HFFc6 (cell line): Measurements from ENCODE around the gene LFNG. TPM values are rescaled to one million over a fixed set of nuclear protein-coding genes. Genes with fewer than 3 reads are reported as not detected.
"Not testable (repeated sequence)": the region's sequence is repeated elsewhere in the genome, so short reads cannot be mapped to it uniquely, and the experiment has no call there.

Experiments used
- DNase-seq: peaks from one replicate; pipeline ENCODE4 v3.0.0-alpha.2; 2018
- H3K27ac Mint-ChIP-seq: 2 replicates; pipeline ENCODE4 v1.8.0; 2020; ENCODE audit warnings: mild to moderate bottlenecking, mixed read lengths
- H3K27me3 Mint-ChIP-seq: 2 replicates; pipeline ENCODE4 v1.8.0; 2021; ENCODE audit warnings: mild to moderate bottlenecking, moderate library complexity, mixed read lengths; ENCODE audit not compliant: insufficient read depth
- H3K36me3 Mint-ChIP-seq: 2 replicates; pipeline ENCODE4 v1.8.0; 2021; ENCODE audit warnings: low read depth, mixed read lengths
- H3K4me1 Mint-ChIP-seq: 2 replicates; pipeline ENCODE4 v1.8.0; 2020; ENCODE audit warnings: low read depth, mixed read lengths
- H3K4me3 Mint-ChIP-seq: 2 replicates; pipeline ENCODE4 v1.8.0; 2020; ENCODE audit warnings: mild to moderate bottlenecking, moderate library complexity, mixed read lengths
- H3K9me3 Mint-ChIP-seq: 2 replicates; pipeline ENCODE4 v1.8.0; 2020; ENCODE audit warnings: mild to moderate bottlenecking, mixed read lengths
- total RNA-seq, 6 experiments: library from RNA; stranded (reverse); fragmentation: NEBNext Ultra II Directional; extraction: Animal tissue kit (Norgen Biotek cat#: 25700); gene quantifications; 2 replicates in 1 of 6; 3 replicates in 5 of 6; pipeline ENCODE4 v1.2.3, GENCODE V29; 2021
- TF ChIP-seq, protein P1 (sequence below): fragments of 200-600 bp; sonication (generic); IDR thresholded peaks from 2 replicates; pipeline ENCODE4 v1.5.0; 2021; ENCODE audit warnings: antibody characterized with exemption, mild to moderate bottlenecking

LFNG gene
- total RNA-seq, 6 experiments from 2014 or later: 8.6 to 11.7 (median 9.6) TPM

DNA sequence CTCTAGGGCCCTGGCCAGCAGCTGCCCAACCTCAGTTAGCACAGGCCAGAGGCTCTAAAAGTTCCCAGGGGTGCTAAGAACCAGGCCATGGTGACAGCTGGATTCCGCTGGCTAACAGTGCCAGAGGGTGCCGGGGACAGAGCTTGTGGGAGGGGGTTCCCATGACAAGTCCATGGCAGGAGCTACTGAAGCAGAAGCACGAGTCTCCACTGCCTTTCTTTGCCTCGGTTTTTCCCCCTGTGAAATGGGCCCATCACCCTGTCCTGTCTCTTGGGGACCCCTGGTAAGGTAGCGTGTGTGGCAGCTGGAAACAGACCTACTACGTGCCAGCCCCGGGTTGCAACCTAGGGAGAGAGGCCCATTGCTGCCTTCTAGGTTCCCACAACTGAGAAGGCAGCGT is 13.2 kb downstream of the LFNG start:
- H3K4me3 Mint-ChIP-seq, H3K9me3 Mint-ChIP-seq, H3K27ac Mint-ChIP-seq, H3K27me3 Mint-ChIP-seq, DNase-seq, H3K36me3 Mint-ChIP-seq: not testable (repeated sequence)
- peaks cover 23% of the 10 kb centered on the region for H3K4me1 Mint-ChIP-seq

- not testable (repeated sequence) for H3K36me3 Mint-ChIP-seq
These were observed 14.0 kb downstream of the LFNG start for GRCh38 chr7:2533566-2533965.

GRCh38 chr7:2534214-2534613 is 14.6 kb downstream of the LFNG start:
- peaks cover 16% of the 10 kb centered on the region for H3K4me1 Mint-ChIP-seq
- not testable (repeated sequence) for H3K27me3 Mint-ChIP-seq, H3K9me3 Mint-ChIP-seq, DNase-seq, H3K36me3 Mint-ChIP-seq, H3K27ac Mint-ChIP-seq, H3K4me3 Mint-ChIP-seq

More at GRCh38 chr7:2533566-2533965, 14.0 kb downstream of the LFNG start:
- H3K4me3 Mint-ChIP-seq, H3K27me3 Mint-ChIP-seq, H3K27ac Mint-ChIP-seq, H3K9me3 Mint-ChIP-seq, DNase-seq: not testable (repeated sequence)
- H3K4me1 Mint-ChIP-seq: peaks cover 16% of the 10 kb centered on the region

DNA sequence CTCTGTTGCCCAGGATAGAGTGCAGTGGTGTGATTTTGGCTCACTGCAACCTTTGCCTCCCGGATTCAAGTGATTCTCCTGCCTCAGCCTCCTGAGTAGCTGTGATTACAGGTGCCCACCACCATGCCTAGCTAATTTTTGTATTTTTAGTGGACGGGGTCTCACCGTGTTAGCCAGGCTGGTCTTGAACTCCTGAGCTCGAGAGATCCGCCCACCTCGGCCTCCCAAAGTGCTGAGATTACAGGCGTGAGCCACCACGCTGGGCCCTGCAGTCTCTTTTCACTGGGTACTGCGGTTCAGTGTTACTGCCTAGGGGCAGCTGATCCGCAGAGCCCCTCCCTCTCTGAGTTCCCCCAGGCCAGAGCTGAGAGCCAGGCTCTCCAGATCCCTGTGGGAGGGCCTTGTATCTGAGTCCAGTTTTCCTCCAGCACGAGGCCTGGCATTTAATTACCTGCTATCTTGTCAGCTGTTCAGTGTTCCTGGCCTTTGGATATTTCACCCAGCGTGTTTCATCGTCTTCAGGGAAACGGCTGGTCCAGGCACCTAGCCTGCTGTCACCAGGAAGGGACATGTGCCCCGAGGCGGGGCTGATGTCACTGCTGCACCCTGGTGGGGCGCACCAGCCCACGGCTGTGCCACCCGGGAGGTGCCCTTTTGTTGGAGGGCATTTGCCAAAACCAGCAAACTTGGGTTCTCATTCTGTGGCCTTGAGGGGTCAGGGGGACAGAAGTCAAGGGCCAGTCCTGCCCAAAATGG is 16.5 kb downstream of the LFNG start:
- not testable (repeated sequence) for DNase-seq, H3K36me3 Mint-ChIP-seq, H3K4me1 Mint-ChIP-seq, H3K27me3 Mint-ChIP-seq, H3K9me3 Mint-ChIP-seq, H3K4me3 Mint-ChIP-seq, H3K27ac Mint-ChIP-seq

- TF ChIP-seq, protein P1, sequence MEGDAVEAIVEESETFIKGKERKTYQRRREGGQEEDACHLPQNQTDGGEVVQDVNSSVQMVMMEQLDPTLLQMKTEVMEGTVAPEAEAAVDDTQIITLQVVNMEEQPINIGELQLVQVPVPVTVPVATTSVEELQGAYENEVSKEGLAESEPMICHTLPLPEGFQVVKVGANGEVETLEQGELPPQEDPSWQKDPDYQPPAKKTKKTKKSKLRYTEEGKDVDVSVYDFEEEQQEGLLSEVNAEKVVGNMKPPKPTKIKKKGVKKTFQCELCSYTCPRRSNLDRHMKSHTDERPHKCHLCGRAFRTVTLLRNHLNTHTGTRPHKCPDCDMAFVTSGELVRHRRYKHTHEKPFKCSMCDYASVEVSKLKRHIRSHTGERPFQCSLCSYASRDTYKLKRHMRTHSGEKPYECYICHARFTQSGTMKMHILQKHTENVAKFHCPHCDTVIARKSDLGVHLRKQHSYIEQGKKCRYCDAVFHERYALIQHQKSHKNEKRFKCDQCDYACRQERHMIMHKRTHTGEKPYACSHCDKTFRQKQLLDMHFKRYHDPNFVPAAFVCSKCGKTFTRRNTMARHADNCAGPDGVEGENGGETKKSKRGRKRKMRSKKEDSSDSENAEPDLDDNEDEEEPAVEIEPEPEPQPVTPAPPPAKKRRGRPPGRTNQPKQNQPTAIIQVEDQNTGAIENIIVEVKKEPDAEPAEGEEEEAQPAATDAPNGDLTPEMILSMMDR: no peak; the same call in 1 of the 2 replicates
- Mint-ChIP-seq H3K36me3 (peaks cover 4% of the 10 kb centered on the region; the same call in 1 of the 2 replicates), H3K9me3 (no peaks in the 10 kb centered on the region), H3K4me1 (no peaks in the 10 kb centered on the region), H3K27ac (no peak overlapping the region), H3K4me3 (no peak overlapping the region), H3K27me3 (peaks cover 3% of the 10 kb centered on the region; the same call in 1 of the 2 replicates)
- DNase-seq: no peak
These were observed 18.6 kb downstream of the LFNG start for GRCh38 chr7:2537981-2538851.

DNA sequence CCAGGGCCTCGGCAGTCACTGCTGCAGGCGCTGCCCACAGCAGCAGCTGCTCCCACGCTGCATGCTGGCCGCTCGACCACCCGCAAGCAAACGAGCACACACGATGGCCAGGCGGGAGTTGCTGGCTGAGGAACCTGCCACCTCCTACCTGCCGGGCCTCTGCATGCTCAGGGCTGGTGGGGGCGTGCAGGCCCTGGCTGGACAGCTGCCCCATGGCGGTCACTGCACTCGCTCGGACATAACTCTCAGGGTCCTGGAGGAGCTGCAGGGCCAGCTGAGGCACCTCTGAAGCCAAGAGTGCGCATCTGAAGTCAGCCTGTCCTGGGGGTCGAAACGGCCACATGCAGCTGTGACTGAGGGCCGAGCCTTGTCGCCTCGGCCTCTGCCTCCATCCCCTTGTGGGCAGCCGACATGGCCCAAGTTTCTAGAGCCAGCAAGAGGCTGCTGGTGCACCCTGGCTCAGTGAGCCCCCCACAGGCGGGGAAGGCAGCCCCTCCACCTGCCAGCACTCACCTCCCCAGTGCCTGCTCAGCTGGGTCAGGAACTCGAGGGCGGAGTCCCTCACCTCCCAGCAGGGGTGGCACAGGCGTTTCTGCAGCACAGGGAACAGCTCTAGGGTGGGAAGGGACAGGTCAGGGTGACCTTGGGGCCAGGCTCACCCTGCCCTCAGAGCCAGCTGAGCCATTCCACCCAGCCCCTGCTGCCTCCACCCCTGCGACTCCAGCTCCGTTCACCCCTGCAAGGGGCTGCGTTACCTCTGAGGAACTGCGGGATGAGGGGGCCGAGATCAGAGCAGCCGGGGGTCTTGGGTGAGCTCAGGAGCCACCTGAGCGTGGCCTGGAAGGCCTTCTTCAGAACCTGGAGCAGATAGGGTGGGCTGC is 19.7 kb downstream of the LFNG start:
- no peak for DNase-seq
- Mint-ChIP-seq H3K4me1 (no peaks in the 10 kb centered on the region), H3K27ac (no peak overlapping the region), H3K4me3 (no peak overlapping the region), H3K27me3 (peaks cover 3% of the 10 kb centered on the region; the same call in 1 of the 2 replicates), H3K36me3 (peaks cover 4% of the 10 kb centered on the region; the same call in 1 of the 2 replicates), H3K9me3 (no peaks in the 10 kb centered on the region)
- TF ChIP-seq, protein P1: no peak

DNA sequence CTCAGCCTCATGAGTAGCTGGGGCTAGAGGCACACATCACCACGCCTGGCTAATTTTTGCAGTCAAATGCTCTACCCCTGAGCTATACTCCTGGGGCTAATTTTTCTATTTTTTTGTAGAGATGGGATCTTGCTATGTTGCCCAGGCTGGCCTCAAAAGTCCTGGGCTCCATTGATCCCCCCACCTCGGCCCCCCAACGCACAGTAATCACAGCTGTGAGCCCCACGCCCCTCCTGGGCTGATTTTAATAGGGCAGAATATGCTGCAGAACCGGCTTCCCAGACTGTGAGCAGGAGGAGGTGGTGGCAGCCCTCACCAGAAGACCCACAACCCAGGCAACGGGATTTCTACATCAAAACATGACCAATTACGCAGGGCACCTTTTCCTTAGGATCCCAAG is 20.6 kb downstream of the LFNG start:
- Mint-ChIP-seq H3K36me3 (peaks cover 4% of the 10 kb centered on the region; the same call in 1 of the 2 replicates), H3K27ac (no peak overlapping the region), H3K9me3 (no peaks in the 10 kb centered on the region), H3K4me3 (no peak overlapping the region), H3K27me3 (peaks cover 3% of the 10 kb centered on the region; the same call in 1 of the 2 replicates), H3K4me1 (no peaks in the 10 kb centered on the region)
- TF ChIP-seq, protein P1: no peak
- DNase-seq: no peak
